Hematopoietic multipotent progenitor cell (in vitro differentiated cells): ENCODE results near the gene IQUB. TPM values are rescaled to one million over a fixed set of nuclear protein-coding genes. Genes with fewer than 3 reads are reported as not detected.
"Not testable (repeated sequence)": the region's sequence is repeated elsewhere in the genome, so short reads cannot be mapped to it uniquely, and the experiment has no call there.

ENCODE experiments used
- DNase-seq, 3 donors: peaks; one replicate each; pipeline ENCODE4 v3.0.0-alpha.2; 2011 to 2015; ENCODE audit warnings: low read depth in 2 of 3, low spot score in 2 of 3
- total RNA-seq: library from RNA; depleted of rRNA; stranded (reverse); fragments of >200 nt; gene quantifications from one replicate; pipeline ENCODE4 v1.2.3, GENCODE V29; 2012

Gene IQUB
- under 0.01 TPM for total RNA-seq

GRCh38 chr7:123534383-123535260 lies at the start of gene IQUB:
Gene IQUB (minus strand): TSS chr7:123534595. CDS start chr7:123512340, 22,255 bp downstream.
- DNase-seq, result peak; percentile 82 to 97 (median 96)

GRCh38 chr7:123583821-123584220 lies 49.4 kb upstream of the IQUB start:
- DNase-seq, result no peak

GRCh38 chr7:123581162-123581459 lies 46.7 kb upstream of the IQUB start:
- no peak for DNase-seq

GRCh38 chr7:123580406-123581161 lies 46.2 kb upstream of the IQUB start:
- peak in 2 of 3 donors; percentile 18 to 48 for DNase-seq

- no peak for DNase-seq
These were observed 45.0 kb upstream of the IQUB start for GRCh38 chr7:123579416-123579815.

GRCh38 chr7:123573896-123574467 lies 39.6 kb upstream of the IQUB start:
- no peak for DNase-seq

GRCh38 chr7:123573341-123573740 lies 38.9 kb upstream of the IQUB start:
- DNase-seq, result no peak

GRCh38 chr7:123571684-123572083 lies 37.3 kb upstream of the IQUB start:
- DNase-seq, result no peak

GRCh38 chr7:123571187-123571586 lies 36.8 kb upstream of the IQUB start:
- no peak for DNase-seq

- DNase-seq, result no peak
These were observed 36.2 kb upstream of the IQUB start for GRCh38 chr7:123570390-123571182.

GRCh38 chr7:123569352-123570010 lies 35.1 kb upstream of the IQUB start:
- DNase-seq, result peak in 2 of 3 donors; percentile 10 to 46

GRCh38 chr7:123562121-123562520 lies 27.7 kb upstream of the IQUB start:
- DNase-seq, result no peak

GRCh38 chr7:123558289-123558874 lies 24.0 kb upstream of the IQUB start:
- DNase-seq, result no peak

GRCh38 chr7:123557398-123558288 lies 23.2 kb upstream of the IQUB start, which contains the start of gene NDUFA5:
Gene NDUFA5 (minus strand): TSS chr7:123557818. CDS start chr7:123557795, 23 bp downstream.
- peak; percentile 93 to 100 (median 98) for DNase-seq

- no peak for DNase-seq
These were observed 22.6 kb upstream of the IQUB start for GRCh38 chr7:123557016-123557397.

- no peak for DNase-seq
These were observed 21.1 kb upstream of the IQUB start for GRCh38 chr7:123555484-123555883.

- no peak for DNase-seq
These were observed 18.8 kb upstream of the IQUB start for GRCh38 chr7:123553159-123553558.

GRCh38 chr7:123552641-123553040 lies 18.2 kb upstream of the IQUB start:
- no peak for DNase-seq

- not testable (repeated sequence) for DNase-seq
These were observed 17.7 kb upstream of the IQUB start for GRCh38 chr7:123552134-123552533.
